Right atrium auricular region (tissue), 2 donors: ENCODE measurements around the gene RILPL1. TPM values are rescaled to one million over a fixed set of nuclear protein-coding genes. Genes with fewer than 3 reads are reported as not detected.
A peak's percentile ranks its signal among the peaks of the same experiment; 100 is the strongest.
"Not testable (repeated sequence)": the region's sequence is repeated elsewhere in the genome, so short reads cannot be mapped to it uniquely, and the experiment has no call there.

ENCODE experiments used
- DNase-seq: peaks from one replicate; pipeline ENCODE4 v3.0.0-alpha.2; 2019; ENCODE audit warnings: low spot score
- H3K27ac ChIP-seq, 2 donors: fragments of 200-600 bp; sonication (generic); 1 replicate in 1 of 2; 2 replicates in 1 of 2; pipeline ENCODE4 v1.5.1; 2016 to 2019
- H3K27me3 ChIP-seq, 2 donors: fragments of 200-600 bp; sonication (generic); one replicate each; pipeline versions ENCODE4 v1.5.1 to v1.6.0; 2017 to 2019
- H3K36me3 ChIP-seq: fragments of 200-600 bp; sonication (generic); one replicate; pipeline ENCODE4 v1.5.1; 2016
- H3K4me1 ChIP-seq, 2 donors: fragments of 200-600 bp; sonication (generic); one replicate each; pipeline versions ENCODE4 v1.5.1 to v1.6.0; 2017 to 2019
- H3K4me3 ChIP-seq, 2 donors: fragments of 200-600 bp; sonication (generic); 1 replicate in 1 of 2; 2 replicates in 1 of 2; pipeline ENCODE4 v1.5.1; 2017 to 2019; ENCODE audit warnings: mild to moderate bottlenecking in 1 of 2, moderate library complexity in 1 of 2
- H3K9me3 ChIP-seq, 2 donors: fragments of 200-600 bp; sonication (generic); one replicate each; pipeline ENCODE4 v1.5.1; 2019
- CTCF ChIP-seq, 2 donors: fragments of 200-600 bp; sonication (generic); IDR thresholded peaks; one replicate each; pipeline ENCODE4 v1.5.1; 2019; ENCODE audit warnings: antibody characterized with exemption in 2 of 2
- total RNA-seq, 2 donors: library from RNA; depleted of rRNA; stranded (reverse); fragments of >200 nt; gene quantifications; one replicate each; pipeline ENCODE4 v1.1.0, GENCODE V29; 2016

The RILPL1 gene
- total RNA-seq, 2 donors from 2014 or later, result 93.1 to 130 TPM

DNA sequence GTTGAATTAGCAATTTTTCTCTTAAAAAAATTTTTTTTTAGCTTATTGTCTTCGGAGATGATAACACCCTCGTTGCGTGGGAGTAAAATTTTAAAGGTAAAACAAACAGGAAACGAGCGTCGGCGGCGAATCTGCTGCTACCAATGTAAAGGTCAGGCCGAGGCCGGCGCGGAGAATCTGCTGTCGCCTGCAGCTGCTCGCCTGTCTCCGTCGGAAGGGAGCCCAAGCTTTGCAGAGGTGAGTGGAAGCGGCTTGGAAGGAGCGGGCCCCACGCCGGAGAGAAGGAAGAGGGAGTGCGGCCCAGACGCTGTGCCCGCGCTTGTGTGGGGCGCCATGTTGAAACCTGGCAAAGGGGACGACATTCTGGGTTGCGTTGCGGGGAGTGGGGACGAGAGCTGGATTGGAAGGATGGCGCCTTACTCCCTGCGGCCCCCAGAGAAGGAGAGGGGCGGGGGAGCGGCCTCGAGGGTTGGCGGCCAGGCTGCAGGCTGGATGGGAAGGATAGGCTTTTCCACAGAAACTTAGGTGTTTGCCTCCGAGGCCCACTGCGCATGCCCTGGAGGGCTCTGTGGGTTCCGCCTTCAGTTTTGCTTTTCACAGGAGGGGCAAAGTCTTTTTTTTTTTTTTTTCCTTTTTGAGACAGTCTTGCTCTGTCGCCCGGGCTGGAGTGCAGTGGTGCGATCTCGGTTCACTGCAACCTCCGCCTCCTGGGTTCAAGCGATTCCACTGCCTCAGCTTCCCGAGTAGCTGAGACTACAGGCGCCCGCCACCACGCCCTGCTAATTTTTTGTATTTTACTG, 75.3 kb downstream of the RILPL1 start, which contains the start of gene SNRNP35:
Gene SNRNP35, plus strand, starts transcription at position 160 of the 800 bp plus-strand sequence. CDS start 7,402 bp downstream, outside the sequence.
- Histone ChIP-seq H3K36me3 (no peaks in the 10 kb centered on the region), H3K4me3 (peak within 1 kb of the TSS; percentile 73 to 90), H3K27ac (peak within 1 kb of the TSS; percentile 95 to 99), H3K27me3 (no peaks in the 10 kb centered on the region), H3K9me3 (no peaks in the 10 kb centered on the region), H3K4me1 (peaks cover 0 to 10% of the 10 kb centered on the region in 2 donors)
- DNase-seq, result peak; percentile 78
- TF ChIP-seq CTCF (IDR thresholded peaks at IDR 0.05), result no peak

- no peak for TF ChIP-seq CTCF (IDR thresholded peaks at IDR 0.05)
- no peak for DNase-seq
- no peak overlapping the region for H3K27ac ChIP-seq
- H3K4me1 ChIP-seq, result no peaks in the 10 kb centered on the region
- H3K27me3 ChIP-seq, result no peaks in the 10 kb centered on the region
- H3K4me3 ChIP-seq, result no peak overlapping the region
- no peaks in the 10 kb centered on the region for H3K9me3 ChIP-seq
- no peaks in the 10 kb centered on the region for H3K36me3 ChIP-seq
Observed at GRCh38 chr12:123453165-123453564, 80.4 kb downstream of the RILPL1 start.

DNA sequence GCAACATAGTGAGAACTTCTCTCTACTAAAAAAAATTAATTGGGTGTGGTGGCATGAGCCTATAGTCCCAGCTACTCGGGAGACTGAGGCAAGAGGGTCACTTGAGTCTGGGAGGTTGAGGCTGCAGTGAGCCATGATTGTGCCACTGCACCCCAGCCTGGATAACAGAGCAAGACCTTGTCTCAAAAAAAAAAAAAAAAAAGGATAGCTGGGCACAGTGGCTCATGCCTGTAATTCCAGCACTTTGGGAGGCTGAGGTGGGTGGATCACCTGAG, 81.3 kb downstream of the RILPL1 start:
- not testable (repeated sequence) for H3K36me3 ChIP-seq, H3K27me3 ChIP-seq, H3K4me3 ChIP-seq, H3K27ac ChIP-seq, H3K4me1 ChIP-seq, DNase-seq, H3K9me3 ChIP-seq

DNA sequence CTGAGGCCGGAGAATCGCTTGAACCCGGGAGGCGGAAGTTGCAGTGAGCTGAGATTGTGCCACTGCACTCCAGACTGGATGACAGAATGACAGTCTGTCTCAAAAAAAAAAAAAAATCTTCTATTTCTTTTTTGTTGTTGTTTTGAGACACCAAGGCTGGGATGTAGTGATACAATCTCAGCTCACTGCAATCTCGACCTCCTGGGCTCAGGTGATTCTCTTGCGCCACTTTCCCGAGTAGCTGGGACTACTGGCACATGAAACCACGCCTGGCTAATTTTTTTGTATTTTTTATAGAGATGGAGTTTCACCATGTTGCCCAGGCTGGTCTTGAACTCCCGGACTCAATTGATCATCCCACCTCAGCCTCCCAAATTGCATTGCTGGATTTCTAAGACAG, 82.9 kb downstream of the RILPL1 start:
- H3K36me3 ChIP-seq, result no peaks in the 10 kb centered on the region
- peaks cover 0 to 11% of the 10 kb centered on the region in 2 donors for H3K4me1 ChIP-seq
- no peak overlapping the region for H3K27ac ChIP-seq
- DNase-seq, result no peak
- no peak overlapping the region for H3K4me3 ChIP-seq
- no peak for TF ChIP-seq CTCF (IDR thresholded peaks at IDR 0.05)
- no peaks in the 10 kb centered on the region for H3K27me3 ChIP-seq
- H3K9me3 ChIP-seq, result no peaks in the 10 kb centered on the region

GRCh38 chr12:123449856-123450255, 83.7 kb downstream of the RILPL1 start:
- no peak for DNase-seq
- Histone ChIP-seq H3K27me3 (no peaks in the 10 kb centered on the region), H3K27ac (no peak overlapping the region), H3K4me1 (peaks cover 0 to 19% of the 10 kb centered on the region in 2 donors), H3K4me3 (no peak overlapping the region), H3K36me3 (no peaks in the 10 kb centered on the region), H3K9me3 (no peaks in the 10 kb centered on the region)
- no peak for TF ChIP-seq CTCF (IDR thresholded peaks at IDR 0.05)

DNA sequence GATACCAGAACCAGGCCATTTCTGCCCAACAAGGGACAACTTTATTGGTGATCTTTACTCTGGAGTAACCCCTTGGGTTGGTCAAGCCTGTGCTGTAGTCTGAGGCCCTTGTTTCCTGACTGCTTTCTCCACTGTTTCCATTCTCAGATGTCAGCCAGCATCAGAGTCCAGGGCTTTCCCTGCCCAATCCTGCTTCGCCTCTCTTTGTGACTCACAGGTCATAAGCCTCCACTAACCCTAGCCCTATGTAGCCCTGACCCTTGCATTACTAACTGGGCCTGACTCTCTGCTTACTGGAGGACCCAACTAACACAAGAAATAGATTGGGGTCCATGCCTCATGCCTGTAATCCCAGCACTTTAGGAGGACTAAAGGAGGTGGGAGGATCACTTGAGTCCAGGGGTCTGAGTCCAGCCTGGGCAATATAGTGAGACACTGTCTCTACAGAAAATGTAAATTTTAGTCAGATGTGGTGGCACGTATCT, 84.2 kb downstream of the RILPL1 start:
- Histone ChIP-seq H3K27me3 (no peaks in the 10 kb centered on the region), H3K9me3 (no peaks in the 10 kb centered on the region), H3K27ac (no peak overlapping the region), H3K36me3 (no peaks in the 10 kb centered on the region), H3K4me1 (peaks cover 0 to 22% of the 10 kb centered on the region in 2 donors), H3K4me3 (no peak overlapping the region)
- DNase-seq, result no peak
- no peak for TF ChIP-seq CTCF (IDR thresholded peaks at IDR 0.05)
